HCT116 (cell line): ENCODE data around the gene KRTAP4-6.

Source experiments
- EZH2 ChIP-seq: fragments of 200-600 bp; sonication (generic); IDR thresholded peaks from 2 replicates; pipeline ENCODE4 v1.6.1; 2017; ENCODE audit warnings: antibody characterized with exemption, mixed run types
- POLR2A ChIP-seq: IDR thresholded peaks from 2 replicates; pipeline ENCODE4 v1.7.0; 2011; ENCODE audit warnings: borderline replicate concordance; ENCODE audit not compliant: insufficient read depth, insufficient read length; ENCODE audit errors: extremely low read depth
- RAD21 ChIP-seq: IDR thresholded peaks from 2 replicates; pipeline ENCODE4 v1.6.1; 2012; ENCODE audit warnings: low read depth, mild to moderate bottlenecking
- ZNF274 ChIP-seq: fragments of 200-500 bp; sonication (Bioruptor generic); IDR thresholded peaks from 2 replicates; pipeline ENCODE4 v1.6.1; 2014; ENCODE audit warnings: mild to moderate bottlenecking, low read depth, low read length, inconsistent platforms
- TF ChIP-seq, protein P1 (sequence below): IDR thresholded peaks from 2 replicates; pipeline ENCODE4 v1.6.1; 2012; ENCODE audit warnings: low read depth

DNA sequence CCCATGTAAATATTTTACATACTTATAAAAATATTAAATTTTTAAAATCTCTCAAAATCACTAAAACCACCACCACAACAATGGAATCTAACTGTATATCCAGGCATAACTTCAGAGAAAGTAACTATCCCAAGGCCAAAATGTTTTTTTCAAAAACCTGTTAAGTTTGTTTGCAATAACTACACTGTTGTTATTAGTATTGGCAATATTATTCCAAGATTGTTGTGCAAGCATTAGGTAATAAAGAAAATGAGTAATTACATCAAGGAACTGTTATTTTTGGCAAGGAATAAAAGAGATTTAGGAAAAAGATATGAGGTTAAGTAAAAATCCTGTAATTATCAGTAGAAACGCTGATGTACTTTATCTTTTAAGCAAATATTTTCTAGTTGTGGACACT, 13.0 kb downstream of the KRTAP4-6 start:
- TF ChIP-seq, protein P1, sequence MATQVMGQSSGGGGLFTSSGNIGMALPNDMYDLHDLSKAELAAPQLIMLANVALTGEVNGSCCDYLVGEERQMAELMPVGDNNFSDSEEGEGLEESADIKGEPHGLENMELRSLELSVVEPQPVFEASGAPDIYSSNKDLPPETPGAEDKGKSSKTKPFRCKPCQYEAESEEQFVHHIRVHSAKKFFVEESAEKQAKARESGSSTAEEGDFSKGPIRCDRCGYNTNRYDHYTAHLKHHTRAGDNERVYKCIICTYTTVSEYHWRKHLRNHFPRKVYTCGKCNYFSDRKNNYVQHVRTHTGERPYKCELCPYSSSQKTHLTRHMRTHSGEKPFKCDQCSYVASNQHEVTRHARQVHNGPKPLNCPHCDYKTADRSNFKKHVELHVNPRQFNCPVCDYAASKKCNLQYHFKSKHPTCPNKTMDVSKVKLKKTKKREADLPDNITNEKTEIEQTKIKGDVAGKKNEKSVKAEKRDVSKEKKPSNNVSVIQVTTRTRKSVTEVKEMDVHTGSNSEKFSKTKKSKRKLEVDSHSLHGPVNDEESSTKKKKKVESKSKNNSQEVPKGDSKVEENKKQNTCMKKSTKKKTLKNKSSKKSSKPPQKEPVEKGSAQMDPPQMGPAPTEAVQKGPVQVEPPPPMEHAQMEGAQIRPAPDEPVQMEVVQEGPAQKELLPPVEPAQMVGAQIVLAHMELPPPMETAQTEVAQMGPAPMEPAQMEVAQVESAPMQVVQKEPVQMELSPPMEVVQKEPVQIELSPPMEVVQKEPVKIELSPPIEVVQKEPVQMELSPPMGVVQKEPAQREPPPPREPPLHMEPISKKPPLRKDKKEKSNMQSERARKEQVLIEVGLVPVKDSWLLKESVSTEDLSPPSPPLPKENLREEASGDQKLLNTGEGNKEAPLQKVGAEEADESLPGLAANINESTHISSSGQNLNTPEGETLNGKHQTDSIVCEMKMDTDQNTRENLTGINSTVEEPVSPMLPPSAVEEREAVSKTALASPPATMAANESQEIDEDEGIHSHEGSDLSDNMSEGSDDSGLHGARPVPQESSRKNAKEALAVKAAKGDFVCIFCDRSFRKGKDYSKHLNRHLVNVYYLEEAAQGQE, result no peak
- TF ChIP-seq ZNF274 (no peak), RAD21 (no peak), EZH2 (no peak), POLR2A (no peak)
